Ovary (tissue), 3 donors: ENCODE measurements around the gene BRD2.

Experiments
- EP300 ChIP-seq: sonication (generic); formaldehyde crosslinking; IDR thresholded peaks from one replicate; pipeline ENCODE4 v1.6.1; 2017; ENCODE audit warnings: antibody characterized with exemption
- POLR2A ChIP-seq: fragments of 450-650 bp; IDR thresholded peaks from one replicate; pipeline ENCODE4 v1.6.1; 2017; ENCODE audit warnings: antibody characterized with exemption, mild to moderate bottlenecking, moderate library complexity
- TF ChIP-seq, protein P1 (sequence below), 3 donors: fragments of 450-650 bp in 2 of 3; fragments of 200-600 bp in 1 of 3; IDR thresholded peaks; one replicate each; pipeline versions ENCODE4 v1.5.1 to v1.8.0; 2016 to 2022; ENCODE audit warnings: antibody characterized with exemption in 3 of 3, mild to moderate bottlenecking in 1 of 3
- donor health status: DM: no; HTN: no; CAD: no.

DNA sequence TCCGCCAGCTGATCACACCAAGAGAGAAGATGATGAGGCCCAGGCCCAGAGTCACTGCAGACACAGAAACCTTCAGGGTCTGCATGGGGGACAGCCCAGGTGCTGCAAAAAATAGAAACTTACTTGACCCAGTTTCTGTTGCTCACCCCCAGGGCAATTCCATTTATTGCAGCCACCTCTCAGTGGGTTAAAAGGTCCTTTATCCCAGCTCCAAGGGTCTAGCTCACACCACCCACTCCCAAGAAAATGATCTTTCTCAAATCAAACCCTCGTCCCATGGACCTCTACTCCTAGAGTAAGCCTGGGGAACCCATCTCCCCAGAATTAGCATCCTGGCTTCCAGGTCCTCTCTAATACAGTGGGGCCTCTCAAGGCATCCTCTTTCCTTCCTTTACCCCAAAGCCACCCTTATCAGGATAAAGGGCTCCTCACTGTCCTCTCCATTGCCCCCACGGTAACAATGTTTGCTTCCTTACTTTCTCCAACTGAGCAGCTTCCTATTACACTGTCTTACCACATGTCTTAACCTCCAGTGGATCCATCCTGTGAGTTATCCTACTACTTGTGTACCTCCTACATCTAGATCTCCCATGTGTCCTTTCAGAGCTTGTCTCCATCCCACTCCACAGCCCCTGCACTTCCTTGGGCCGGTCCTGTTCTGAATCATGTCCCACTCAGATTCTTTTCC, 32.7 kb upstream of the BRD2 start:
- TF ChIP-seq, protein P1, sequence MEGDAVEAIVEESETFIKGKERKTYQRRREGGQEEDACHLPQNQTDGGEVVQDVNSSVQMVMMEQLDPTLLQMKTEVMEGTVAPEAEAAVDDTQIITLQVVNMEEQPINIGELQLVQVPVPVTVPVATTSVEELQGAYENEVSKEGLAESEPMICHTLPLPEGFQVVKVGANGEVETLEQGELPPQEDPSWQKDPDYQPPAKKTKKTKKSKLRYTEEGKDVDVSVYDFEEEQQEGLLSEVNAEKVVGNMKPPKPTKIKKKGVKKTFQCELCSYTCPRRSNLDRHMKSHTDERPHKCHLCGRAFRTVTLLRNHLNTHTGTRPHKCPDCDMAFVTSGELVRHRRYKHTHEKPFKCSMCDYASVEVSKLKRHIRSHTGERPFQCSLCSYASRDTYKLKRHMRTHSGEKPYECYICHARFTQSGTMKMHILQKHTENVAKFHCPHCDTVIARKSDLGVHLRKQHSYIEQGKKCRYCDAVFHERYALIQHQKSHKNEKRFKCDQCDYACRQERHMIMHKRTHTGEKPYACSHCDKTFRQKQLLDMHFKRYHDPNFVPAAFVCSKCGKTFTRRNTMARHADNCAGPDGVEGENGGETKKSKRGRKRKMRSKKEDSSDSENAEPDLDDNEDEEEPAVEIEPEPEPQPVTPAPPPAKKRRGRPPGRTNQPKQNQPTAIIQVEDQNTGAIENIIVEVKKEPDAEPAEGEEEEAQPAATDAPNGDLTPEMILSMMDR (IDR thresholded peaks at IDR 0.05) = no peak
- TF ChIP-seq POLR2A (no peak), EP300 (no peak)
